SU-DHL-6 (cell line): ENCODE results near the gene WDR47.

Source experiments
- CTCF ChIP-seq: fragments of 200-600 bp; sonication (generic); IDR thresholded peaks from one replicate; pipeline ENCODE4 v1.5.1; 2017; ENCODE audit warnings: antibody characterized with exemption, mild to moderate bottlenecking, low read length, moderate library complexity; ENCODE audit not compliant: insufficient read depth, poor library complexity, severe bottlenecking
- EZH2phosphoT487 ChIP-seq: fragments of 200-600 bp; sonication (generic), shearing (Covaris generic); conservative IDR thresholded peaks from 2 replicates; pipeline ENCODE4 v1.6.1; 2018; ENCODE audit warnings: mild to moderate bottlenecking, antibody characterized with exemption, low read length, moderate library complexity, mixed read lengths

GRCh38 chr1:109040989-109041620 lies 797 bp downstream of the WDR47 start:
- no peak for TF ChIP-seq CTCF
- no peak for TF ChIP-seq EZH2phosphoT487
